ENCODE results near the gene MTAP. TPM values are rescaled to one million over a fixed set of nuclear protein-coding genes. Genes with fewer than 3 reads are reported as not detected.

Gene MTAP
- total RNA-seq, 1 experiment from 2014 or later: 102 TPM

DNA sequence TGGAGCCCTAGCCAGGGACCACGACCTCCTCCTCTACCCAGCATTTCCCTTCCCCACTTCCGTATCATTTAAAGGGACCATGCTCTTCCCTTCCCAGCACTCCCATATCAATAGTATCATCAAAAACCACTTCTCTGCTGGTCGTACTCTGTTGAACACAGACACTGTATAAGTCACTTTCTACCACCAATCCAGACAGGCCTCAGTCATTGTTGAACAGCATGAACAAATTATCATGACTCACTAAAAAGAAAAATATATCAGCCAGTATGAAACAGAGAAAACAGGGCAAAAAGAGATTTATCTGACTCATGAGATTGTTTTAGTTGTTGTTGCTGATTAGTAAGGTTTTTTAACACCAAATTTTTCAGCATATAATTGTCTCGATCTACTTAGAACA is 101.9 kb downstream of the MTAP start:
- no peak overlapping the region for H4K5ac ChIP-seq (ENCODE audit: insufficient read length, low read depth, low read length)
- Mint-ChIP-seq H3K27me3 (ENCODE audit: low read depth) (no peaks in the 10 kb centered on the region), H3K36me3 (ENCODE audit: insufficient read depth in 1 of 3, low read depth in 3 of 3) (peaks cover 9 to 13% (median 13%) of the 10 kb centered on the region in 3 experiments; a peak in 6 of 7 replicates), H3K9me3 (peaks cover 15 to 21% of the 10 kb centered on the region in 2 experiments; a peak in 4 of 5 replicates), H3K4me1 (no peaks in the 10 kb centered on the region), H3K27ac (no peak overlapping the region), H3K4me3 (no peak overlapping the region)
- no peak overlapping the region for H3T11ph ChIP-seq (ENCODE audit: low read length)
- H4K20me1 ChIP-seq (ENCODE audit: control insufficient read depth, insufficient read depth, insufficient read length): no peaks in the 10 kb centered on the region
- no peak overlapping the region for H3K23ac ChIP-seq (ENCODE audit: insufficient read length, low read depth, low read length)
- no peaks in the 10 kb centered on the region for H3K4me1 ChIP-seq (ENCODE audit: insufficient read depth, low read length)
- no peaks in the 10 kb centered on the region for H3K79me2 ChIP-seq (ENCODE audit: insufficient read depth, low read length)
- no peak overlapping the region for H4K91ac ChIP-seq (ENCODE audit: insufficient read length, low read depth, low read length)
- H2AFZ ChIP-seq (ENCODE audit: low read length): no peak overlapping the region
- H3K27ac ChIP-seq (ENCODE audit: insufficient read length, low read depth, low read length): no peak overlapping the region
- H2BK20ac ChIP-seq (ENCODE audit: low read depth, low read length, poor library complexity, severe bottlenecking): no peak overlapping the region
- no peak overlapping the region for H3K56ac ChIP-seq (ENCODE audit: insufficient read length, low read depth, low read length)
- H2BK5ac ChIP-seq (ENCODE audit: insufficient read length, low read length): no peak overlapping the region
- H3K79me1 ChIP-seq (ENCODE audit: insufficient read depth, low read depth, low read length, poor library complexity, severe bottlenecking): no peaks in the 10 kb centered on the region
- TF ChIP-seq CTCF (conservative IDR thresholded peaks at IDR 0.05): no peak
- no peak for DNase-seq
- no peaks in the 10 kb centered on the region for H3K23me2 ChIP-seq (ENCODE audit: insufficient read length, low read depth, low read length, poor library complexity, severe bottlenecking)
- no peaks in the 10 kb centered on the region for H3K9me3 ChIP-seq (ENCODE audit: control insufficient read depth, low read depth, low read length)
- H2BK12ac ChIP-seq (ENCODE audit: insufficient read length, low read depth, low read length): no peak overlapping the region
- H2BK120ac ChIP-seq (ENCODE audit: low read depth, low read length, poor library complexity, severe bottlenecking): no peak overlapping the region
- no peaks in the 10 kb centered on the region for H3K27me3 ChIP-seq (ENCODE audit: insufficient read depth, low read length)
- H3K18ac ChIP-seq (ENCODE audit: insufficient read length, low read depth, low read length): no peak overlapping the region
- no peak overlapping the region for H3K4ac ChIP-seq (ENCODE audit: low read depth, low read length)
- H3K14ac ChIP-seq (ENCODE audit: insufficient read depth, low read length): no peak overlapping the region
- no peak overlapping the region for H2AK5ac ChIP-seq (ENCODE audit: insufficient read length, low read length)
- H3K4me2 ChIP-seq (ENCODE audit: insufficient read depth, insufficient read length, low read length): no peak overlapping the region
- no peak overlapping the region for H2BK15ac ChIP-seq (ENCODE audit: low read depth, low read length)
- no peak overlapping the region for H3K9ac ChIP-seq (ENCODE audit: extremely low read depth, insufficient read length, low read length)
- no peak overlapping the region for H4K8ac ChIP-seq (replicated peaks; ENCODE audit: insufficient read length, low read depth, low read length)
- WGBS (ENCODE audit: extremely low coverage, insufficient read length, low lambda C conversion rate): no CpG with 5 or more reads among the region's 4 CpGs

Measured in H9 (cell line).